H1 (cell line): ENCODE results near the gene RPS26.

ENCODE experiments used
- BACH1 ChIP-seq: IDR thresholded peaks from 2 replicates; pipeline ENCODE4 v1.6.1; 2012; ENCODE audit warnings: low read length, improper control_type of control experiment
- BRCA1 ChIP-seq: IDR thresholded peaks from 2 replicates; pipeline ENCODE4 v1.6.1; 2012; ENCODE audit warnings: low read depth, low read length, improper control_type of control experiment
- CEBPB ChIP-seq: IDR thresholded peaks from 2 replicates; pipeline ENCODE4 v1.6.1; 2012; ENCODE audit warnings: low read depth, low read length
- EZH2 ChIP-seq: fragments of 200-600 bp; sonication (generic); IDR thresholded peaks from 2 replicates; pipeline ENCODE4 v1.7.1; 2012; ENCODE audit warnings: low read depth, mild to moderate bottlenecking, moderate library complexity, low read length, inconsistent platforms; ENCODE audit not compliant: severe bottlenecking
- HDAC2 ChIP-seq, 2 experiments: fragments of 300-600 bp in 1 of 2; sonication (generic) in 1 of 2; IDR thresholded peaks; 2 replicates each; pipeline ENCODE4 v1.6.1; 2011 to 2012; ENCODE audit warnings: low read depth in 2 of 2, low read length in 2 of 2, mild to moderate bottlenecking in 2 of 2, moderate library complexity in 2 of 2, borderline replicate concordance in 1 of 2, inconsistent platforms in 1 of 2
- SIRT6 ChIP-seq: IDR thresholded peaks from one replicate; pipeline ENCODE4 v1.7.1; 2012; ENCODE audit warnings: low read length, inconsistent platforms
- TAF1 ChIP-seq: IDR thresholded peaks from 2 replicates; pipeline ENCODE4 v1.6.1; 2011; ENCODE audit warnings: mild to moderate bottlenecking, low read depth, low read length
- ZNF274 ChIP-seq: IDR thresholded peaks from 2 replicates; pipeline ENCODE4 v1.7.0; 2012; ENCODE audit warnings: low read length, borderline replicate concordance; ENCODE audit errors: extremely low read depth
- TF ChIP-seq, protein P1 (sequence below), 3 experiments: IDR thresholded peaks; 1 replicate in 2 of 3; 2 replicates in 1 of 3; pipeline versions ENCODE4 v1.5.1 to v1.6.1; 2011; ENCODE audit warnings: low read length in 3 of 3, mild to moderate bottlenecking in 3 of 3, inconsistent platforms in 2 of 3, low read depth in 1 of 3, moderate library complexity in 1 of 3; ENCODE audit not compliant: insufficient read depth in 1 of 3; ENCODE audit errors: control extremely low read depth in 1 of 3
- TF ChIP-seq, protein P2 (sequence below): IDR thresholded peaks from 2 replicates; pipeline ENCODE4 v1.6.1; 2011; ENCODE audit warnings: low read depth, mild to moderate bottlenecking, low read length; ENCODE audit not compliant: insufficient read depth
- TF ChIP-seq, protein P3 (sequence below): IDR thresholded peaks from 2 replicates; pipeline ENCODE4 v1.6.1; 2011; ENCODE audit warnings: low read length, improper control_type of control experiment

DNA sequence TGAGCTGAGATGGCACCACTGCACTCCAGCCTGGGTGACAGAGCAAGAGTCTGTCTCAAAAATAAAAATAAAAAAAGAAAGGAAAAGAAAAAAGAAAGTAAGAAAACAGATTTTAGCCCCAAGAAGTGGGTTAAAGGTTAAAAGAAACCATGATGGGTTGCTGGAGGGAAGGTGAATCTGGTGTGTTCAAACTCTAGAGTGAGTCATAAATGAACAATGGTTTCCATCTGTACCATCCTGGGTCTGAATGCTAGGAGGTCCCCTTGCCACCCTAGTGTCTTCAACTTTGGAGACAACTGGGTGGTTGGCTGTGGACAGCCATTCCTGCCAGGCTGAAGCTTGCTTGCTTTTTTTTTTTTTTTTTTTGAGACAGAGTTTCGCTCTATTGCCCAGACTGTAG lies 1.6 kb upstream of the RPS26 start:
- TF ChIP-seq TAF1, result no peak
- TF ChIP-seq, protein P1, sequence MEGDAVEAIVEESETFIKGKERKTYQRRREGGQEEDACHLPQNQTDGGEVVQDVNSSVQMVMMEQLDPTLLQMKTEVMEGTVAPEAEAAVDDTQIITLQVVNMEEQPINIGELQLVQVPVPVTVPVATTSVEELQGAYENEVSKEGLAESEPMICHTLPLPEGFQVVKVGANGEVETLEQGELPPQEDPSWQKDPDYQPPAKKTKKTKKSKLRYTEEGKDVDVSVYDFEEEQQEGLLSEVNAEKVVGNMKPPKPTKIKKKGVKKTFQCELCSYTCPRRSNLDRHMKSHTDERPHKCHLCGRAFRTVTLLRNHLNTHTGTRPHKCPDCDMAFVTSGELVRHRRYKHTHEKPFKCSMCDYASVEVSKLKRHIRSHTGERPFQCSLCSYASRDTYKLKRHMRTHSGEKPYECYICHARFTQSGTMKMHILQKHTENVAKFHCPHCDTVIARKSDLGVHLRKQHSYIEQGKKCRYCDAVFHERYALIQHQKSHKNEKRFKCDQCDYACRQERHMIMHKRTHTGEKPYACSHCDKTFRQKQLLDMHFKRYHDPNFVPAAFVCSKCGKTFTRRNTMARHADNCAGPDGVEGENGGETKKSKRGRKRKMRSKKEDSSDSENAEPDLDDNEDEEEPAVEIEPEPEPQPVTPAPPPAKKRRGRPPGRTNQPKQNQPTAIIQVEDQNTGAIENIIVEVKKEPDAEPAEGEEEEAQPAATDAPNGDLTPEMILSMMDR (IDR thresholded peaks at IDR 0.05; ENCODE audit: control extremely low read depth in 1 of 3, insufficient read depth in 1 of 3, low read depth in 1 of 3, low read length in 3 of 3), result no peak
- TF ChIP-seq EZH2, result no peak
- TF ChIP-seq, protein P2, sequence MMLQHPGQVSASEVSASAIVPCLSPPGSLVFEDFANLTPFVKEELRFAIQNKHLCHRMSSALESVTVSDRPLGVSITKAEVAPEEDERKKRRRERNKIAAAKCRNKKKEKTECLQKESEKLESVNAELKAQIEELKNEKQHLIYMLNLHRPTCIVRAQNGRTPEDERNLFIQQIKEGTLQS, result no peak
- no peak for TF ChIP-seq HDAC2 (IDR thresholded peaks at IDR 0.05; ENCODE audit: borderline replicate concordance in 1 of 2, low read depth in 2 of 2, low read length in 2 of 2)
- TF ChIP-seq ZNF274, result no peak
- TF ChIP-seq CEBPB, result no peak
- TF ChIP-seq BRCA1, result no peak
- no peak for TF ChIP-seq SIRT6
- TF ChIP-seq, protein P3, sequence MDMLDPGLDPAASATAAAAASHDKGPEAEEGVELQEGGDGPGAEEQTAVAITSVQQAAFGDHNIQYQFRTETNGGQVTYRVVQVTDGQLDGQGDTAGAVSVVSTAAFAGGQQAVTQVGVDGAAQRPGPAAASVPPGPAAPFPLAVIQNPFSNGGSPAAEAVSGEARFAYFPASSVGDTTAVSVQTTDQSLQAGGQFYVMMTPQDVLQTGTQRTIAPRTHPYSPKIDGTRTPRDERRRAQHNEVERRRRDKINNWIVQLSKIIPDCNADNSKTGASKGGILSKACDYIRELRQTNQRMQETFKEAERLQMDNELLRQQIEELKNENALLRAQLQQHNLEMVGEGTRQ, result no peak
- TF ChIP-seq BACH1, result no peak
